ENCODE results near the gene SVIL. TPM values are rescaled to one million over a fixed set of nuclear protein-coding genes. Genes with fewer than 3 reads are reported as not detected.

The SVIL gene
- total and polyA plus RNA-seq, 2 of the 13 experiments (the other 11 are each of a cell fraction or from before 2014, with no cell fraction given): 3.9 to 12.1 TPM

GRCh38 chr10:29618341-29619171 is 16.2 kb downstream of the SVIL start (continued):
- TF ChIP-seq ZNF101 (CRISPR knock-in tag; IDR thresholded peaks at IDR 0.05; ENCODE audit: borderline replicate concordance, low read depth) (no peak), ETV6 (CRISPR knock-in tag; conservative IDR thresholded peaks at IDR 0.05) (no peak), TP53 (CRISPR knock-in tag; conservative IDR thresholded peaks at IDR 0.05) (no peak), BCLAF1 (IDR thresholded peaks at IDR 0.05) (no peak), DPF2 (CRISPR knock-in tag; IDR thresholded peaks at IDR 0.05; ENCODE audit: borderline replicate concordance, low read depth) (peak; percentile 69), KLF15 (CRISPR knock-in tag; IDR thresholded peaks at IDR 0.05; ENCODE audit: borderline replicate concordance) (no peak), PITX1 (CRISPR knock-in tag; IDR thresholded peaks at IDR 0.05) (peak; percentile 37; the same call in 1 of the 2 replicates), HNRNPL (IDR thresholded peaks at IDR 0.05; ENCODE audit: low read depth, low read length) (no peak), ZBTB37 (CRISPR knock-in tag; IDR thresholded peaks at IDR 0.05) (no peak), SOX6 (IDR thresholded peaks at IDR 0.05) (no peak), SOX6 (CRISPR knock-in tag; IDR thresholded peaks at IDR 0.05) (peak; percentile 90), RFXAP (CRISPR knock-in tag; IDR thresholded peaks at IDR 0.05; ENCODE audit: borderline replicate concordance) (no peak; the same call in 1 of the 2 replicates), AHR (CRISPR knock-in tag; IDR thresholded peaks at IDR 0.05) (no peak), NR0B2 (CRISPR knock-in tag; IDR thresholded peaks at IDR 0.05) (no peak), ATF4 (CRISPR knock-in tag; IDR thresholded peaks at IDR 0.05) (peak in 1 of 2 experiments; percentile 53; a peak in 1 of 4 replicates), KLF9 (CRISPR knock-in tag; IDR thresholded peaks at IDR 0.05; ENCODE audit: low read depth) (no peak), DNMT1 (CRISPR knock-in tag; IDR thresholded peaks at IDR 0.05) (no peak), ZNF362 (CRISPR knock-in tag; IDR thresholded peaks at IDR 0.05; ENCODE audit: borderline replicate concordance) (peak; percentile 99)
- TF ChIP-seq, protein P1, sequence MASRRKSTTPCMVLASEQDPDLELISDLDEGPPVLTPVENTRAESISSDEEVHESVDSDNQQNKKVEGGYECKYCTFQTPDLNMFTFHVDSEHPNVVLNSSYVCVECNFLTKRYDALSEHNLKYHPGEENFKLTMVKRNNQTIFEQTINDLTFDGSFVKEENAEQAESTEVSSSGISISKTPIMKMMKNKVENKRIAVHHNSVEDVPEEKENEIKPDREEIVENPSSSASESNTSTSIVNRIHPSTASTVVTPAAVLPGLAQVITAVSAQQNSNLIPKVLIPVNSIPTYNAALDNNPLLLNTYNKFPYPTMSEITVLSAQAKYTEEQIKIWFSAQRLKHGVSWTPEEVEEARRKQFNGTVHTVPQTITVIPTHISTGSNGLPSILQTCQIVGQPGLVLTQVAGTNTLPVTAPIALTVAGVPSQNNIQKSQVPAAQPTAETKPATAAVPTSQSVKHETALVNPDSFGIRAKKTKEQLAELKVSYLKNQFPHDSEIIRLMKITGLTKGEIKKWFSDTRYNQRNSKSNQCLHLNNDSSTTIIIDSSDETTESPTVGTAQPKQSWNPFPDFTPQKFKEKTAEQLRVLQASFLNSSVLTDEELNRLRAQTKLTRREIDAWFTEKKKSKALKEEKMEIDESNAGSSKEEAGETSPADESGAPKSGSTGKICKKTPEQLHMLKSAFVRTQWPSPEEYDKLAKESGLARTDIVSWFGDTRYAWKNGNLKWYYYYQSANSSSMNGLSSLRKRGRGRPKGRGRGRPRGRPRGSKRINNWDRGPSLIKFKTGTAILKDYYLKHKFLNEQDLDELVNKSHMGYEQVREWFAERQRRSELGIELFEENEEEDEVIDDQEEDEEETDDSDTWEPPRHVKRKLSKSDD (CRISPR knock-in tag; IDR thresholded peaks at IDR 0.05; ENCODE audit: low read depth): 0 out of 2 replicates have a peak, but pooled peaks have one; percentile 53
